IgD-negative memory B cell (primary cell): ENCODE data around the gene TLE3. TPM values are rescaled to one million over a fixed set of nuclear protein-coding genes. Genes with fewer than 3 reads are reported as not detected.

Source experiments
- H3K27ac Mint-ChIP-seq, 3 donors: one replicate each; pipeline ENCODE4 v1.8.0; 2020 to 2022; ENCODE audit warnings: mild to moderate bottlenecking in 3 of 3, mixed read lengths in 3 of 3, moderate library complexity in 1 of 3
- H3K27me3 Mint-ChIP-seq: one replicate; pipeline ENCODE4 v1.8.0; 2021; ENCODE audit warnings: mixed read lengths
- H3K36me3 Mint-ChIP-seq: one replicate; pipeline ENCODE4 v1.8.0; 2020; ENCODE audit warnings: mild to moderate bottlenecking, mixed read lengths
- H3K4me1 Mint-ChIP-seq, 3 donors: one replicate each; pipeline ENCODE4 v1.8.0; 2020 to 2022; ENCODE audit warnings: mixed read lengths in 3 of 3, mild to moderate bottlenecking in 1 of 3
- H3K4me3 Mint-ChIP-seq, 4 donors: one replicate each; pipeline ENCODE4 v1.8.0; 2020 to 2022; ENCODE audit warnings: mild to moderate bottlenecking in 4 of 4, mixed read lengths in 4 of 4, moderate library complexity in 3 of 4
- H3K9me3 Mint-ChIP-seq, 3 donors: one replicate each; pipeline ENCODE4 v1.8.0; 2020 to 2021; ENCODE audit warnings: mixed read lengths in 3 of 3, mild to moderate bottlenecking in 1 of 3
- polyA plus RNA-seq: library from polyadenylated mRNA; unstranded; fragments of 300-500 nt; fragmentation: Illumina TruSeq; gene quantifications from one replicate; pipeline ENCODE4 v1.2.3, GENCODE V29; 2021

The TLE3 gene
- polyA plus RNA-seq, 1 donor from 2014 or later: 88.7 TPM

GRCh38 chr15:70098461-70099166 is 897 bp upstream of the TLE3 start:
- H3K4me3 Mint-ChIP-seq: peak overlapping the region; percentile 94 to 99 (median 98)

GRCh38 chr15:70098153-70098460 is 390 bp upstream of the TLE3 start:
- Mint-ChIP-seq H3K4me3 (peak overlapping the region; percentile 94 to 99 (median 96)), H3K36me3 (no peaks in the 10 kb centered on the region), H3K27ac (peak overlapping the region; percentile 94 to 99 (median 98)), H3K27me3 (peaks cover 19% of the 10 kb centered on the region), H3K4me1 (peaks cover 24 to 33% (median 30%) of the 10 kb centered on the region in 3 donors), H3K9me3 (no peaks in the 10 kb centered on the region)

More at GRCh38 chr15:70098461-70099166, 897 bp upstream of the TLE3 start:
- Mint-ChIP-seq H3K36me3 (no peaks in the 10 kb centered on the region), H3K27ac (peak overlapping the region; percentile 97 to 99 (median 98)), H3K9me3 (no peaks in the 10 kb centered on the region), H3K27me3 (peaks cover 25% of the 10 kb centered on the region), H3K4me1 (peaks cover 25 to 31% (median 29%) of the 10 kb centered on the region in 3 donors)

DNA sequence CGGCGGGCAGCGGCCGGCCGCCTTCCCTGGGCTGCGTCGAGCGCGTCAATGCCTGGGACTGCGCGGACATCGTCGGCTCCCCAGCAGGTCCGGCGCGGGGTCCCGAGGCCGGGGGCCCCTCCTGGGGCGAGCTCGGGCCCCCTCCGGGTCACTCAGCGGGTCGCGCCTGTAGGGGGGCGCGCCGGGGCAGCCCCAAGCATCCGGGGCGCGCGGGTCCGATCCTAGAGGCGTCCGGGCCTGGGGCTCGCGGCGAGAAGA is 725 bp downstream of the TLE3 start:
- Mint-ChIP-seq H3K36me3 (peaks cover 7% of the 10 kb centered on the region), H3K27ac (peak overlapping the region in 2 of 3 donors; percentile 94 to 99), H3K9me3 (no peaks in the 10 kb centered on the region), H3K4me3 (peak overlapping the region; percentile 95 to 99 (median 96)), H3K27me3 (peaks cover 14% of the 10 kb centered on the region), H3K4me1 (peaks cover 27 to 35% (median 32%) of the 10 kb centered on the region in 3 donors)

DNA sequence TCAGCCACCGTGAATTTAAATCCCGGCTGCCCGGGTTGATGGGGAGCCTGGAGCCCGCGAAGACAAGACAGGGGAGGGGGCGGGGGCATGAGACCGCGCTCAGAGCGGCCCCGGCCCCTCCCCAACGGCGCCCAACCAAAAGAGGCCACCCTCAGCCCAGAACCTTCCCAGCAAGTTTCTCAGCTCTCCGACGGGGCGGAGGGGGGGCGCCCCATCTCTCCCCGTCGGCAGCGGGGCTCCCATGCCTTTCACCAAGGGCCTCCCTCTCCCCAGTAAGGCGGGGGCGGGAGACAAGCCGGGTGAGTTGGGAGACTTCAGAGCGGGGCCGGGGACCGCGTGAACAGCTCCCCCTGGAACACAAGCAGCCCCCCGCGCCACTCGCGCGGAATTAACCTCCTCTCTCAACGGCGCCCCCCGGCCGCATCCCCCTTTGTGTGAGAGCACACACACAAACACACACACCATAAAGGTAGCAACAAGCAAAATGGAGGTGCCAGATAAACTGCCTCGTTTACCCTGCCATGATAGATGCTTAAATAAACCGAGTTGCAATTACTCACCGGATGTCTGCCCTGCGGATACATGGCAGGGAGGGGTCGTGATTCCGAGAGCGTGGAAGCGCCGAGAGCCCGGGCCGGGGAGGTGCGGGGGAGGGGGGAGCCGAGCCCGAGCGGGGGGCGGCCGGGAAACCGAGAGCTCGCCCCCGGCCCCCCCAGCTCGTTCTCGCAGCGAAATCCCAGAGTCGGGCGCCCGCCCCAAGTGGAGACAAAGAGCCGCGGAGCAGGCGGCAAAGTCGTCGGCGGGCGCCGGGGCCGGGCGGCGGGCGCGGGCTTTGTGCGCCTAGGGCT is 1.3 kb downstream of the TLE3 start:
- Mint-ChIP-seq H3K4me3 (peak overlapping the region; percentile 95 to 99 (median 96)), H3K27me3 (peaks cover 8% of the 10 kb centered on the region), H3K27ac (peak overlapping the region; percentile 87 to 94 (median 93)), H3K36me3 (peaks cover 7% of the 10 kb centered on the region), H3K9me3 (no peaks in the 10 kb centered on the region), H3K4me1 (peaks cover 32 to 40% (median 37%) of the 10 kb centered on the region in 3 donors)

GRCh38 chr15:70095408-70096214 is 2.1 kb downstream of the TLE3 start:
- H3K27me3 Mint-ChIP-seq: peaks cover 3% of the 10 kb centered on the region
- H3K4me3 Mint-ChIP-seq: peak overlapping the region; percentile 95 to 99 (median 96)
- H3K9me3 Mint-ChIP-seq: no peaks in the 10 kb centered on the region
- H3K4me1 Mint-ChIP-seq: peaks cover 37 to 45% (median 41%) of the 10 kb centered on the region in 3 donors
- H3K36me3 Mint-ChIP-seq: peaks cover 7% of the 10 kb centered on the region
- peak overlapping the region; percentile 73 to 93 (median 87) for H3K27ac Mint-ChIP-seq

GRCh38 chr15:70094690-70095311 is 2.9 kb downstream of the TLE3 start:
- Mint-ChIP-seq H3K9me3 (no peaks in the 10 kb centered on the region), H3K27ac (peak overlapping the region; percentile 65 to 93 (median 80)), H3K27me3 (no peaks in the 10 kb centered on the region), H3K4me1 (peaks cover 43 to 50% (median 46%) of the 10 kb centered on the region in 3 donors), H3K4me3 (peak overlapping the region; percentile 95 to 99 (median 96)), H3K36me3 (peaks cover 7% of the 10 kb centered on the region)

- peaks cover 47 to 57% (median 51%) of the 10 kb centered on the region in 3 donors for H3K4me1 Mint-ChIP-seq
- peak overlapping the region; percentile 49 to 97 (median 78) for H3K4me3 Mint-ChIP-seq
- H3K27me3 Mint-ChIP-seq: no peaks in the 10 kb centered on the region
- peaks cover 7% of the 10 kb centered on the region for H3K36me3 Mint-ChIP-seq
- H3K9me3 Mint-ChIP-seq: no peaks in the 10 kb centered on the region
- H3K27ac Mint-ChIP-seq: peak overlapping the region; percentile 37 to 93 (median 46)
Observed at GRCh38 chr15:70093481-70094319, 4.0 kb downstream of the TLE3 start.

DNA sequence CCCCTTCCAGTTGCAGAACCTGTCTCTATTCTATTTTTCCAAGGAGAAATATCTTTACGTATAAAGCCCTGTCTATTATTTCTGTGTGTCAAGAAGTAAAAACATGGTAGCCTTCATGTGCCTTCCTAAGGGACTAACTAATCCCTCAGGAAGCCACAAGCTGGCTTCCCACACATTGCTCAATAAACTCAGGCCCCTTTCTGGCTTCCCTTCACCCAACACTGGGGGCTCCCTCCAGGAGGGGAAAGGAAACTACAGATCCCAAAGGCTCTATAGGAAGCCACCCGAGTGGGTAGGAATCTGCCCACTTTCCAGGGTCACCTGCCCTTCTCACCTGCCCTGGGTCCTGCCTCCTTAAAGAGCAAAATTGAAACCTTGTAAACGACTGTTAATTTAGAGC is 4.6 kb downstream of the TLE3 start:
- Mint-ChIP-seq H3K4me1 (peaks cover 52 to 62% (median 54%) of the 10 kb centered on the region in 3 donors), H3K4me3 (peak overlapping the region; percentile 49 to 97 (median 78)), H3K36me3 (peaks cover 7% of the 10 kb centered on the region), H3K27me3 (no peaks in the 10 kb centered on the region), H3K27ac (peak overlapping the region; percentile 37 to 46 (median 37)), H3K9me3 (no peaks in the 10 kb centered on the region)

DNA sequence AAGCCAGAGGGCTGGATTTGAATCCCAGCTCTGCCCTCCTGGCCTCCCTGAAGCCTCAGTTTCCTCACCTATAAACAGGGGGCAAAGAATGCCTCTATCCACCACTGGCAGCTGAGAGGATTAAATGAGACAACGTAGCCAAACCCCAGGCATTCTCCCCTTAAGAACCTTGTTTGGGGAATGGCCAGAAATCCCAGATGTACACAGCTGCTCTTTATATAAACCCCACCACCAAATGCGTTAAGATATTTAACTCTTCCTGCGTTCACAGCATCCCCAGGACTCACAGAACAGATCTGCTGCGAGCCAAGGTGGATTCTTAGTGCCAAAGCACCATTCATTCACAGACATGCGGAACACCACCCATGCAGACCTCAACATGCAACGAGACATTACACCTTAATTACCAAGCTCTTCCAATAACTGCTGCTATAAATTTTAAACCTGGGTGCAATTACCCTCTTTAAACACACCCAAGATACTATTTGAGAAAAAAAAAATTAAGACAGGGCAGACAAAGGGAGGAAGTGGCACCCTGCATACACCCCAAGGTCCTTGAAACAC is 5.2 kb downstream of the TLE3 start:
- H3K36me3 Mint-ChIP-seq: peaks cover 7% of the 10 kb centered on the region
- H3K27ac Mint-ChIP-seq: peak overlapping the region; percentile 46 to 63 (median 53)
- no peaks in the 10 kb centered on the region for H3K9me3 Mint-ChIP-seq
- peak overlapping the region in 3 of 4 donors; percentile 49 to 97 (median 96) for H3K4me3 Mint-ChIP-seq
- H3K4me1 Mint-ChIP-seq: peaks cover 51 to 65% (median 58%) of the 10 kb centered on the region in 3 donors
- H3K27me3 Mint-ChIP-seq: no peaks in the 10 kb centered on the region

DNA sequence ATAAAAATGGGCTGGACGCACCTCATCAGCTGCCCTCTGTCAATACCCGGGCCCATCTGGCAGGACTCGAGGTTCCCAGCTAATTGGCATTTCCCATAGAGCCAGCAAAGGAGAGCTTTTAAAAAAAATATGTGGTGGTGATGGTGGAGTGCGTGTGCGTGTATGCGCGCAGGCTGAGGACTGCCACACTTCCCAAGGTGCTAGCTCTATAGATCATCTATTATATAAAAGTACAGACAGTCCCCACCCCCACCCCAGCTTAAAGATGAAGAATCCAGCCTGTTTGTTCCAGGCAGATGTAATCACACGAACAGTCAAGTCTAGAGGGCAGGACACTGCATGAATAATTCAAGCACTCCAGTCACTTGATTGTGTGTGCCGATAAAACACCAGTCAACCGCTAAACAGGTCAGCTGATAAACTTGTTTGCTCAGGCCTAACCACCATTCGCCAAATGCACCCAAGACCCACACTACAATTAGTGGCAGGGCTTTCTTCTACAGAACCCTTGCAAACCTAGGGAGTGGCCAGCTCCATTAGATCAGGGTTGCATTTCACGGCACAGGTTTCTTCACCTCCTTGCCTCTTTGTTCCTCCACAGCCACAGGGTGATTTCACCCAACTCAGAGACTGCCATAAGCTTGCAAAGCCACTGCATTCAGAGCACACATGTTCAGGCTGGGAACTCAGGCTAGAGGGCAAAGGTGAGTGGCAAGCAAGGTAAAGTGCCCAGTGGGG is 5.8 kb downstream of the TLE3 start:
- H3K27me3 Mint-ChIP-seq: no peaks in the 10 kb centered on the region
- no peaks in the 10 kb centered on the region for H3K9me3 Mint-ChIP-seq
- H3K36me3 Mint-ChIP-seq: peaks cover 7% of the 10 kb centered on the region
- H3K4me3 Mint-ChIP-seq: peak overlapping the region in 2 of 4 donors; percentile 96 to 97
- H3K27ac Mint-ChIP-seq: peak overlapping the region in 2 of 3 donors; percentile 53 to 63
- H3K4me1 Mint-ChIP-seq: peaks cover 58 to 71% (median 64%) of the 10 kb centered on the region in 3 donors

GRCh38 chr15:70090436-70091296 is 7.1 kb downstream of the TLE3 start:
- no peaks in the 10 kb centered on the region for H3K9me3 Mint-ChIP-seq
- H3K4me1 Mint-ChIP-seq: peaks cover 70 to 83% (median 74%) of the 10 kb centered on the region in 3 donors
- peak overlapping the region in 3 of 4 donors; percentile 17 to 96 (median 23) for H3K4me3 Mint-ChIP-seq
- H3K27me3 Mint-ChIP-seq: no peaks in the 10 kb centered on the region
- peaks cover 7% of the 10 kb centered on the region for H3K36me3 Mint-ChIP-seq
- peak overlapping the region in 2 of 3 donors; percentile 34 to 63 for H3K27ac Mint-ChIP-seq

DNA sequence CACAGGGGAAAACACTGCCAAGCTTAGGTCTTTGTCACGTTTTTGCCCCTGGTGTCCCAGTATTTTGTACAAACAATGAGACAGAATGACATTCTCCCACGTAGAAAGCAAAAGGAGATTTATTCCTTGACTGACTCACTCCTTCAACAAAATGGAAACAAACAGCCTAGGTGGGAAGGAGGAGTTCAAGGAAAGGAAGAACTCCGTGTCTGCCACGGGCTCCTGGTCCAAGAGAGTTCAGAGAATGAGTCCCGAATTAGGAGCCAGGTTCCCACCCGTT is 8.1 kb downstream of the TLE3 start:
- H3K27ac Mint-ChIP-seq: peak overlapping the region in 1 of 3 donors; percentile 54
- peaks cover 7% of the 10 kb centered on the region for H3K36me3 Mint-ChIP-seq
- H3K27me3 Mint-ChIP-seq: no peaks in the 10 kb centered on the region
- peak overlapping the region in 1 of 4 donors; percentile 73 for H3K4me3 Mint-ChIP-seq
- peaks cover 74 to 87% (median 77%) of the 10 kb centered on the region in 3 donors for H3K4me1 Mint-ChIP-seq
- H3K9me3 Mint-ChIP-seq: no peaks in the 10 kb centered on the region
